ENCODE data around the gene FRYL.

Gene FRYL

GRCh38 chr4:48813964-48814363, 33.9 kb upstream of the FRYL start:
- no peak for TF ChIP-seq SIN3A (IDR thresholded peaks at IDR 0.05; ENCODE audit: borderline replicate concordance, insufficient read depth, low read length)

- no peak for TF ChIP-seq FOXP2 (optimal IDR thresholded peaks at IDR 0.05; ENCODE audit: borderline replicate concordance, extremely low read depth, extremely low read length, insufficient read depth)
- TF ChIP-seq SIN3A (IDR thresholded peaks at IDR 0.05; ENCODE audit: borderline replicate concordance, insufficient read depth, low read length) = no peak
- TF ChIP-seq TAF1 (IDR thresholded peaks at IDR 0.05; ENCODE audit: borderline replicate concordance, insufficient read depth, low read length) = no peak
- TF ChIP-seq POLR2AphosphoS5 (IDR thresholded peaks at IDR 0.05; ENCODE audit: low read depth, low read length) = no peak
- no peak for TF ChIP-seq REST (IDR thresholded peaks at IDR 0.05; ENCODE audit: insufficient read depth in 1 of 2, low read depth in 2 of 2, low read length in 2 of 2)
Observed at GRCh38 chr4:48812866-48813265, 32.8 kb upstream of the FRYL start.

- no peak for TF ChIP-seq POLR2AphosphoS5 (IDR thresholded peaks at IDR 0.05; ENCODE audit: low read depth, low read length)
- TF ChIP-seq REST (IDR thresholded peaks at IDR 0.05; ENCODE audit: insufficient read depth in 1 of 2, low read depth in 2 of 2, low read length in 2 of 2) = no peak
- no peak for TF ChIP-seq SIN3A (IDR thresholded peaks at IDR 0.05; ENCODE audit: borderline replicate concordance, insufficient read depth, low read length)
- TF ChIP-seq FOXP2 (optimal IDR thresholded peaks at IDR 0.05; ENCODE audit: borderline replicate concordance, extremely low read depth, extremely low read length, insufficient read depth) = no peak
Observed at GRCh38 chr4:48804584-48805301, 24.7 kb upstream of the FRYL start.

GRCh38 chr4:48801016-48801715, 21.1 kb upstream of the FRYL start:
- TF ChIP-seq REST (IDR thresholded peaks at IDR 0.05; ENCODE audit: insufficient read depth in 1 of 2, low read depth in 2 of 2, low read length in 2 of 2) (no peak), FOXP2 (optimal IDR thresholded peaks at IDR 0.05; ENCODE audit: borderline replicate concordance, extremely low read depth, extremely low read length, insufficient read depth) (no peak), SIN3A (IDR thresholded peaks at IDR 0.05; ENCODE audit: borderline replicate concordance, insufficient read depth, low read length) (no peak), TAF1 (IDR thresholded peaks at IDR 0.05; ENCODE audit: borderline replicate concordance, insufficient read depth, low read length) (no peak), POLR2AphosphoS5 (IDR thresholded peaks at IDR 0.05; ENCODE audit: low read depth, low read length) (no peak)

- no peak for TF ChIP-seq FOXP2 (optimal IDR thresholded peaks at IDR 0.05; ENCODE audit: borderline replicate concordance, extremely low read depth, extremely low read length, insufficient read depth)
- no peak for TF ChIP-seq TAF1 (IDR thresholded peaks at IDR 0.05; ENCODE audit: borderline replicate concordance, insufficient read depth, low read length)
- TF ChIP-seq SIN3A (IDR thresholded peaks at IDR 0.05; ENCODE audit: borderline replicate concordance, insufficient read depth, low read length) = no peak
- no peak for TF ChIP-seq REST (IDR thresholded peaks at IDR 0.05; ENCODE audit: insufficient read depth in 1 of 2, low read depth in 2 of 2, low read length in 2 of 2)
Observed at GRCh38 chr4:48799157-48799556, 19.1 kb upstream of the FRYL start.
